Activated CD4-positive, alpha-beta T cell treated with anti-CD3 and anti-CD28 coated beads, Interleukin-2, amount 50 U/mL, for 1 hour (primary cell): ENCODE measurements around the gene DUSP23.
A peak's percentile ranks its signal among the peaks of the same experiment; 100 is the strongest.

Source experiments
- DNase-seq: peaks from one replicate; pipeline ENCODE4 v3.0.0-alpha.2; 2020

DUSP23 gene

GRCh38 chr1:159786966-159787365 is 6.2 kb downstream of the DUSP23 start:
- DNase-seq, result no peak

GRCh38 chr1:159790237-159790917 is 9.6 kb downstream of the DUSP23 start:
- DNase-seq, result no peak

GRCh38 chr1:159791031-159791430 is 10.3 kb downstream of the DUSP23 start:
- DNase-seq, result no peak

- DNase-seq, result no peak
Measured at GRCh38 chr1:159791461-159791860, 10.7 kb downstream of the DUSP23 start.

GRCh38 chr1:159795534-159795933 is 14.8 kb downstream of the DUSP23 start:
- DNase-seq, result no peak

GRCh38 chr1:159798893-159799292 is 18.1 kb downstream of the DUSP23 start:
- DNase-seq, result peak; percentile 49

- no peak for DNase-seq
Measured at GRCh38 chr1:159799446-159799985, 18.8 kb downstream of the DUSP23 start.

GRCh38 chr1:159800177-159800930 is 19.6 kb downstream of the DUSP23 start:
- DNase-seq, result no peak

GRCh38 chr1:159802111-159802510 is 21.3 kb downstream of the DUSP23 start, which contains the start of gene FCRL6:
TSS of gene FCRL6 (plus strand) at chr1:159802360. CDS start at chr1:159802425, 65 bp downstream.
- no peak for DNase-seq

- no peak for DNase-seq
Measured at GRCh38 chr1:159803956-159804689, 23.4 kb downstream of the DUSP23 start.

GRCh38 chr1:159804924-159805323 is 24.2 kb downstream of the DUSP23 start:
- no peak for DNase-seq

- no peak for DNase-seq
Measured at GRCh38 chr1:159815926-159816325, 35.2 kb downstream of the DUSP23 start.

GRCh38 chr1:159817276-159818041 is 36.7 kb downstream of the DUSP23 start:
- no peak for DNase-seq

- no peak for DNase-seq
Measured at GRCh38 chr1:159821171-159821867, 40.6 kb downstream of the DUSP23 start.

- DNase-seq, result no peak
Measured at GRCh38 chr1:159823406-159823805, 42.6 kb downstream of the DUSP23 start.

GRCh38 chr1:159825564-159825963 is 44.8 kb downstream of the DUSP23 start:
- no peak for DNase-seq

- no peak for DNase-seq
Measured at GRCh38 chr1:159826441-159827101, 45.8 kb downstream of the DUSP23 start, which contains the start of gene SLAMF8. TSS of gene SLAMF8 (plus strand) at chr1:159826873. CDS start at chr1:159826899, 26 bp downstream.

GRCh38 chr1:159827102-159827490 is 46.3 kb downstream of the DUSP23 start:
- DNase-seq, result no peak

- DNase-seq, result no peak
Measured at GRCh38 chr1:159827549-159827948, 46.8 kb downstream of the DUSP23 start.

- DNase-seq, result no peak
Measured at GRCh38 chr1:159828176-159828575, 47.4 kb downstream of the DUSP23 start.

- DNase-seq, result no peak
Measured at GRCh38 chr1:159828581-159829272, 48.0 kb downstream of the DUSP23 start.
